SHP77 (cell line): Measurements from ENCODE around the gene TMEM132E.

Source experiments
- DNase-seq, 2 experiments: peaks; one replicate each; lab custom pipeline; 2025; lab: John Stamatoyannopoulos, UW

Gene TMEM132E

DNA sequence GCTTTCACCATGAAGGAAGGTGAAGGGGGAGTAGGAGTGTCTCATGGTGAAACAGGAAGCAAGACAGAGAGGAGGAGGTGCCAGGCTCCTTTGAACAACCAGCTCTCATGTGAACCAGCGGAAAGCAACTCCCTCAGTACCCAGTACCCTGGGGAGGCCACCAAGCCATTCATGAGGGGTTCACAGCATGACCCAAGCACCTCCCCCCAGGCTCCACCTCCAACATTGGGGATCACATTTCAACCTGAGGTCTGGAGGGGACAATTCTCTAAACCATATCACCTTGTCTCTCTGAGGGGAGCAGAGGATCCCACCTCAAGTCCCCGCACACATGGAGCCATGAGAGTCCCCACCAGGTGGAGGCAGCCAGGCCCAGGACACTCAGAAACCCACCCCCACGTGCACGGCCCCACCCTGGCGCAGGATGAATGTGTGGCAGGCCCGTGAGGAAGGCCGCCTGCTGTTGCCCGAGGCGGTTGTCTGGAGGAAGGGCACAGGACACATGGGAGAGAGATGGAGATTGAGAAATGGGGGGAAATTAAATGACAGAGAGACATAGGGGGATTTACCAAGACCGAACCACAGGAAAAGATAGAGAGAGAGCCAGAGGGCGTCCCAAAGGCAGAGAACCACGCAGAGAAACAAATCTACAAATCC lies 85.9 kb downstream of the TMEM132E start:
- DNase-seq, result no peak

DNA sequence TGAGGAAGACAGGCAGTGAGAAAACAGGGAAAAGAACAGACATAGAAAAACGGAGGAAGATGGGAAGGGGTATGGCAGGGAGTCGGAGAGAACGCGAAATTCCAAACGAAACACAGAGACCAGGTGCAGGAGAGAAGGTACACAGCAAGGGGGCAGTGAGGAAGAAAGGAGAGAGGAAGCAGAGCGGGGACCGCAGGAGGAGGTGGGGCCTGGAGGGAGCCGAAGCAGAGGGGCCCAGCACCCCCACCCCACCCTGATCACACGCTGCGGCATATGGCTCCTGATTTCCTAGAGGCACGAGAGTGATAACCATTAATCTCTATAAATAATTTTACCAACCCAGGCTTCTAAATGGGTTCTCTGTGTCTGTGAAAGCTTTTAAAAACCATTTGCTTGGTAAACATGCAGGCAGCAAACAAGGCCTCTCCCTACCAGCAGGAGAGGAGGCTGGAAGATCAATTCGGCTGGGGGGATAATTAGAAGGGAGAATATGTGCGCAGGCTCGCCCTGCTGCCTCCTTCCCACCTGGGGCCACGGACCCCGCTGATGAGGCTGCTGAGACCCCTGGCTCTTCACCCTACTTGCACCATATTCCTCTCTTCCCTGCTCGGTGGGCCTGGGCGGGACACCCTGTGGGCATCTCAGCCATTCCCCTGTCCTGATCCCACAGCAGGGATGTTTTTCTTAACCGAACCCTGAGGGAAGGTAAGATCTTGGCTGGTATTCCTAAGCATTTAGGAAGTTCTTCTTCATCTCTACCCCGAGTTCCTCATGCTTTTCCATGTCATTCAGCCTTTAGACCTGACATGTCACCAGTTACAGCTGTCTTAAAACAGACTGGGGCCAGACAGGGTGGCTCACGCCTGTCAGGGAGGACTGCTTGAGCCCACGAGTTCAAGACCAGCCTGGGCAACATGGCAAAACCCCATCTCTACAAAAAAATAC lies 86.7 kb downstream of the TMEM132E start:
- DNase-seq, result no peak

DNA sequence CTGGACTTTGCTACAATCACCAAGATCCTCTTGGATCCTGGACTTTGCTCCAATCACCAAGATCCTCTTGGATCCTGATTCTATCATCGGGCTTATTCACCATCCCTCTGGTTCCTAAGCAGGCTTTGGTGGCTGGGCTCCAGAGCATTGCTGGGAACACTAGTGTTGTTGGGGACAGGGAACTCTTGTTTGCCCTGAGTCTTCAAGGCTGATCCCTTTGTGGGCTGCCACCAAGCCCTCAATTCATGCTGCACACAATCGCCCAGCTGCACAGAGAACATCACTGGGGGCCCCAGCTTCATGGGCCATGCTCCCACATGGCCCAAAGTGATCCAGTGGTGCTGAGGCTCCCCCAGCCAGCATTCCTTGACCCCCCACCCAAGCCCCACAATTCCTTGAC lies 88.3 kb downstream of the TMEM132E start:
- no peak for DNase-seq

DNA sequence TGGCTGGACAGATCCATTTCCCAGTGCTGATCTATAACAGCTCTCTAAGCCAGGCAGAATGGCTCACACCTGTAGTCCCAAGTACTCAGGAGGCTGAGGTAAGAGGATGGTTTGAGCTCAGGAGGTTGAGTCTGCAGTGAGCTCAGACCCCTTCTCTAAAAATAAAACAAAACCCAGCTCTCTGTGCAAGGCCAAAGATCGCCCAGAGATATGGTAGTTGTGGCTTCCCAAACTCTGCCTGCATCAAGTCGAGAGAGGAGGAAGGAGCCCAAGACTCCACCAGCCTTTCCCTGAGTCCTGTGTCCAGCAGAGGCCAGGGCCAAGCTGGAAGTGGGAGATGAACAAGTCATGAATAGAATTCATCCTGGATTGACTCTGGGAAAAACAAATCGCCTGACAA lies 88.8 kb downstream of the TMEM132E start:
- no peak for DNase-seq

DNA sequence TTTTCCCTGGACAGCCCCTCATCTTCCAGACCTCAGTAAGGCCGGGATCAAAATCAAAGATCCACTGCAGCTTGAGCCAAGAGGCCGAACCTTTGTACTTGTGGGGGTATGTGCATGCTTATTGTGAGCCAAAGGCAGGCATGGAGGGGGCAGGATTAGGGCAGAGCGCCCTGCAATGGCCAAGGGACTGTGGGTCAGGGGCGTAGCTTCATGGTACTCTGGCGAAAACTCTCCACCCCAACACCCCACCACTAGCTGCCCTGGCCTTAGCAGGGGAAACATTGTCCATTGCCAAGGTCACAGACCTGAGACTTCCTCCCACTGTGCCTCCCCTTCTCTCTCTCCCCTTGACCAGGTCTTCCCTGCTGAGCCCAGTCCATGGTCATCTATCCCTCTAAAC lies 90.1 kb downstream of the TMEM132E start:
- DNase-seq, result no peak

DNA sequence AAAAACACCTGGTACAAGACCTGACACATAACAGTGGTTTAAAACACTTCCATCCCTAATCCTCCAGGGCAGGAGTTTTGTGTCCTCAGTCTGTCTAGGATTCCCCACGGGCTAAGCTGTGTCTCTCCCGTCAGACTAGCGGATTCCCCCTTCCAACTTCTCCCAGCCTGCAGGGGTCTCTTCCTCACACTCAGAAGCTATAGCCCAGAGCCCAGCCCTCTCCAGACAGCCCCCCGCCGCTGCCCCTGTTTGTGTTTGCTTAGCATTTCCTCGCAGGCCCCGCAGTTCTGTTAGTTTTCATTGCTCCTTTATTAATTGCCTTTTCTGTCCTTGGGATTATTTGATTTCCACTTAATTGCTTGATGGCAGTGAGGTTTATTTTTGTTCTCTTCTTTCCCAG lies 91.2 kb downstream of the TMEM132E start:
- DNase-seq, result no peak

DNA sequence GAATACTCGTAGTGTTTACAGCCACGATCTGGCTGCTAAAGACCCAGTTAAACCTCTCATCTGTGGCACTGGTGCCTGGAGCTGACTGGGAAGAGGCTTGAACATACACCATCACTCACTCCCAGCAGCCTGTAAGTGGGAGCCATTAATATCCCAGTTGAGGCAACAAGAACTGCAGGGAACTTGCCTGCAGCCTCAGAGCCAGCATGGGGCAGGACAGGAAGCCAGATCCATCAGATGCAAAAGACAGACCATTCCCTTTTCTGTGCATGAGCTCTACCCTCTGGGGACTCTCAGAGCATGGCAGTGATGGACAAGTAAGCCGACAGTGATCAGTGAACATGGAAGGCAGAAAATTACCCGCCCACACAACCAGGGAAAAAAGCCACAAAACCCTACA lies 91.8 kb downstream of the TMEM132E start:
- no peak for DNase-seq

DNA sequence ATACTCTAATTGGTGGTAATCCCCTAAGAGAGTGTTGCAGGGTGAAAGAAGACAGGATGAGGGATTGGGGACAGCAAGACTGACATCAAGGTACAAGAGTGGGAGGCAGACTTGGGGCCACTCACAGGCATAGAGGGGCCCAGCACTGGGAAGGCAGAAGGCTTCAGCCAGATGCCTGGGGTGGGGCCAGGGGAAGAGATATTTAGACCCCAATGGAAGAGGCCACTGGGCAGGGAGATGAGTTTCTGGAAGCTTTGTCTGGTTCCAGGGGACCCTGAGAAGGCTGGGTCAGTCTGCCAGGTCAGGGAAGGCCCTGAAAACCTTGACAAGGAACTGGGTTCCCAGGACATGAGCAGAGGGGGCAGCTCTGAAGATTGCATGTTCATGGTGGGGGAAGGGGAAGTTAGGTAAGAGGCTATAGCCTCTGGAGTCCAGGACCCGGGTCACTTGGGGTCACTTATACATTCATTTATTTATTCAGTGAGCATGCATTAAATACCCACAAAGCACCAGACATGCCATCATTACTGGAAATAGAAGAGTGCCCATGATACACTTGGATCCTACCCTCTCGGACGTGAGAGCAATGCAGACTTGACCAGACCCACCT lies 92.9 kb downstream of the TMEM132E start:
- DNase-seq, result no peak

DNA sequence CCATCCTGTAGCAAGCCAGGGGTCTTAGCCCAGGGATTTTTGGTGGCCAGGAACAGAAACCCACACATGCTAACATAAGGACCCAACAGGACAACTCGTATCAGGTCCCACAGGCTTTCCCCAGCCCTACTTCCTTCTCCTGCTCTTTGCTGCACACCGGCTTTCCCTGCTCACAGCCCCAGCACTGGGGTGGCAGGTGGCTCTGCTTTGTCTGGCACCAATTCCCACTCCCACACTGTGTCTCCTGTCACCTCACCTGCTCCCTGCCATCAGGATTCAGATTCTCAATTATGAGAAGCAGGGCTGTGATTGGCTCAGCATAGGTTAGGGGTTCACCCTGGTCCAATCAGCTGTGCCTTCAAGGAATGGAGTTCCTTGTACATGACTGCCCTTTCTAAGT lies 94.1 kb downstream of the TMEM132E start:
- no peak for DNase-seq

DNA sequence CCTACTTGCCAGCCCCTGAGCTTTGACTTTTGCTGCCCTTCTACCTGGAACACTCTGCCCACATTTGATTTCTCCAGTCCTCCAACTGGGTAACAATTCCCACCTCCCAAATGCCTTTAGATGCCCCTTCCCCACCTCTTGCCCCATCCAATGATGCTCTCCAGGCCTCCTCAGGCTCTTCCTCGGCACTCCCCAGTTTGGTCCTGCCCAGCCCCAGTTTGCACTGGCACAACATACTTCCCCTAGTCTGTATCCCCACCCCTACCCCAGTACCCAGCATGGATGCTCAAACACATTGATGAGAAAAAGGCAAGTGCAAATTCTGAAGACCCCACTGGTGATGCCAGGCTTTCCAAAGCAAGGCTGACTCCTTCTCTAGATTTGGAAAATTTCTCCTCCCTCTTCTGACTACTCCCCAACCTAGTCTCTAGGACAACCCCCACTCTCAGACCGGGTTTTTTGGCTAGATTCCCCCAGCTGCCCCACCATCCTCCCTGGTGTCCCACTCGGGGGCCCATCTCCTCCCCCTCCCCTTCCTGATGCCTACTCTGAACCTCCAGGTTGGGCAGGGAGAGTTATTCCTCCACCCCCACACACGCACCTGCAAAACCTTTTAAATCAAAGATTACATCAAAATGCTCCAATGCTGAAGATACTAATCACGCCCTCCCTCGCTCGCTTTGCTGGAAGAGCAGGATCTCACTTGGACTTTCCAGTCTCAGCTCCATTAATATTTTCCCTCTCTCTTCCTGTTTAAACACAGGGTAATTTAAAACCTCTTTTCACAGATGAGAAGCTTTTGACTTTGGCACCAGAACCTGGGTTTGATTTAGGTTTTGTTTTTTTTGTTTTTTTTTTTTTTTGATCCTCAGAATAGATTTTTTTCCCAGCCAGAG lies 94.9 kb downstream of the TMEM132E start:
- no peak for DNase-seq

DNA sequence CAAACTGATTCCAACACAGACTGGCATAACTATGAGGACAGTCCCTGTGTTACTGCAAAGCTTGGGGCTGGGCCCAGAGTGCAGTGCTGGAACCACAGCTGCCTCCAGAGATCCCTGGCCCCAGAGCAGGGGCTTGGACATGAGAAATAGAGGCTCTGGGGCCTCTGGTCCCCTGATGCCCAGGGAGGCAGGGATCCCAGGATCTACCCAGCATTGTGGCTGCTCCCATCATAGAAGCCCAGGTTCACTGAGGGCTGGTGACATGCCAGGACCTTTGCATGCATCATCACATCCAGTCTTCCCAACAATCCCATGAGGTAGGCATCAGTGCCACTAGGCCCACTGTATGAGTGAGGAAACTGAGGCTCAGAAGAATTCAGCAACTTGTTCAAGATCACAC lies 95.8 kb downstream of the TMEM132E start:
- no peak for DNase-seq

DNA sequence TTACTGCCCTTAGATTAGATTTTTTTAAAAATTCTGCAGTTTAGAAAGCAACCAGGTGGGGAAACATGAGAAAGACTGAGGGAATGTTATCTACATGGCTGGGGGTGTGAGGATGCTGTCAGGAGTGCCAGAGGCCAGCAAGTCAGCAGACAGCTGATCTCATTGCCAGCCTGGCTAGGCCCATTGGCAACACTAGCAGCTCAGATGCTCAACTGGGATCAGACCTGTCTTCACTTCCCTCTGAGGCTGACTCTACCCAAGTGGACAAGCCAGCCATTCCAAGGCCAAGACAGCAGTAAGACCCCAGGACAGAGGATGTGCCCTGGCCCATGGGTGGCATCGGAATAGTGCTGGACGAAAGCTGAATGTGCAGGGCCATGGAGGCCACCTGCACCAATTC lies 96.2 kb downstream of the TMEM132E start:
- DNase-seq, result no peak

DNA sequence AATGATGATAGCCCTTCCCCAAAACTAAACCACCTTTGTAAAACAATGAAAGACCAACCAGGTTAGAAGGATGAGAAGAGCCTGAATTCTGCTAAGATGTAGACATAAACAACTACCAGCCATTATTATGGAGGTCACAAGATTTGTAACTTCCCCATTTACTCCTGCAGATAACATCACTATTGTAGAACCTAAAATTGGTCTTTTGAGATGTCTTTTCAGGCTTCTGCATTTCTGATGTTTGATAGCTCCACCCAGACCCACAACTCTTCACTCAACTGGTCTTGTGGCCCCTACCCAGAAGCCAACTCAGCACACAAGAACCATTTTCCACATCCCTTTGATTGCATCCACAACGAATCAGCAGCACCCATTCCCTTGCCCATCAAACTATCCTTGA lies 100.8 kb downstream of the TMEM132E start:
- DNase-seq, result no peak

DNA sequence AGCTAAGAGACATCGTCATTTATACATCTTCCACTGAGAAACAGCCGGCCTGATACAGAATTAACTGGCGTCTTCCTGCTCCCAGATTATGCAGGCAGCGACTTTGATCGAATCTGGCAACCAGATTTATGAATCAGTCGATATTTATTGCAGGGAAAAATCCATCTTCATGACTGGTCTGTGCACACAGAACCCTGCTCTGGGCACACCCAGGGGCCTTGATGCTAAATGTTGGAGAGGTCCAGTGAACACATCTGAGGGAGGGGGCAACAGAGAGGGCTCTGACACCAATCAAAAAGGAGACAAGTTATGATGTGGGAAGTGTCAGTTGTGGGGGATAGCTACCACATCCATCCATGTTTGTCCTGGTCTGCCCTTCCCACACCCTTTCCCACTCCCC lies 102.9 kb downstream of the TMEM132E start:
- DNase-seq, result no peak

DNA sequence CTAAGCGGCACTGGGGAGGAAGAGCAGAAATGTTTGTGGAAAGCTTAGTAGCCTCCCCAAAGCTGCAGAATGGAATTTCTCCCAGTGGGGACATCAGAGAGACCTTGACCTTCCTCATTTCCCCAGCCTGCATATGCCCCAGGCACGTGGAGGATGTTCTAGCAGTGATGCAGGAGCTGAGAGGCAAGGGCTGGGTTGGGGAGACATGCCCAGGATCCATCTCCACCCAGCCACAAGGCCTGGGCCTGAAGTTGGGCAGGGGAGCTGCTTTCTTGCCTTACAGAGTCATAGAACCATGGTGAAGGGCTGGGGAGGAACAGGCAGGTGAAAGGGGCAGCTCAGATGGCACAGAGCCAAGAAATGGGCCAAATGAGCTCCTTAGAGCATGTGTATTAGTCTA lies 104.0 kb downstream of the TMEM132E start:
- DNase-seq, result no peak
